Epithelial cell of proximal tubule (primary cell): ENCODE data around the gene ALKBH8. TPM values are rescaled to one million over a fixed set of nuclear protein-coding genes. Genes with fewer than 3 reads are reported as not detected.

Experiments used
- DNase-seq: peaks from one replicate; pipeline ENCODE4 v3.0.0-alpha.2; 2011; ENCODE audit warnings: low read depth
- H3K4me3 ChIP-seq: 2 replicates; pipeline ENCODE4 v1.5.1; 2011; ENCODE audit warnings: low read depth, mild to moderate bottlenecking, low read length
- CTCF ChIP-seq: conservative IDR thresholded peaks from 2 replicates; pipeline ENCODE4 v1.5.1; 2012; ENCODE audit warnings: low read depth, mild to moderate bottlenecking, low read length
- total RNA-seq: library from RNA; depleted of rRNA; stranded (reverse); fragments of >200 nt; gene quantifications from 2 replicates; pipeline ENCODE4 v1.2.3, GENCODE V29; 2015

Gene ALKBH8
- total RNA-seq, 1 donor from 2014 or later: 7.4 TPM

- DNase-seq: peak; percentile 55
- no peak for TF ChIP-seq CTCF
- H3K4me3 ChIP-seq: no peak overlapping the region
These were observed 72.4 kb downstream of the ALKBH8 start for GRCh38 chr11:107493117-107493516.

- no peak overlapping the region for H3K4me3 ChIP-seq
- no peak for DNase-seq
- TF ChIP-seq CTCF: no peak
These were observed 74.7 kb downstream of the ALKBH8 start for GRCh38 chr11:107490836-107491235.

DNA sequence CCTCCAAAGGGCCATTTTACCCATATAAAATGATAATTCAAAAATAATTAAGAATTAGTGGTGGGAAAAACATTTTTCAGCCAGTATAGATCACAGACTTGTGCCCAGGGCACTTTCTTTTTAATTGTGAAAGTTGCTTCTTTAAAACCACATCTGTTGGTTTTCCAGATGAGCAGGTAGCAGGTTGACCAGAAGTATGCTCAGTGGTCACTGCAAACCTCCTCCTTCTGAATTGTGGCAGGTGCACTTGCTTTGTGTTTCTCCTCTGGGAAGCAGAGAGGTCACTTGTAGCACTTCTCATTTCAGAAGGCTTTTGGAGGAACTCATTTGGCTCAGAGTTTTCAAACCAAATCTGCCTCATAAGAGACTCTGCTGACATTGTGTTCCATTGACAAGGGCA lies 83.3 kb downstream of the ALKBH8 start:
- TF ChIP-seq CTCF: no peak
- no peak for DNase-seq
- H3K4me3 ChIP-seq: no peak overlapping the region

GRCh38 chr11:107478922-107479321 lies 86.6 kb downstream of the ALKBH8 start:
- DNase-seq: no peak
- TF ChIP-seq CTCF: no peak
- no peak overlapping the region for H3K4me3 ChIP-seq

DNA sequence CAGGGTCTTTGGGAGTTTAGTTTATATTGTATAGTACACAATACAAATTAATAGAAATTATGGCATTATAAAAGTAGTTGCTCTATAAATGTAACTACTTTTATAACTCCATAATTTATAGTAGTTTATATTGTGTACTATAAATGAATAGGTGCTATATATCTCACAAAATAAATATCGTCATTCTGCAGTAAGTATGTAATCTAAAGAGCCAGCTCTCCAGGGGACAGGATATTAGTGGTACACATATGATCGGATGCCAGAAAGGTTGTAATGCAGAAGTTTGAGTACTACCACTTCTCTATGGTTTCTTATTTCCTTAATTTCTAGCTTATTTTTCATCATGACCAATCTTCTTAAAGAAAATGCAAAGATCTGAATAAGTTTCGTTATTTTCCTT lies 87.7 kb downstream of the ALKBH8 start:
- no peak overlapping the region for H3K4me3 ChIP-seq
- DNase-seq: no peak
- no peak for TF ChIP-seq CTCF

- no peak overlapping the region for H3K4me3 ChIP-seq
- no peak for TF ChIP-seq CTCF
- no peak for DNase-seq
These were observed 91.7 kb downstream of the ALKBH8 start for GRCh38 chr11:107473792-107474191.

GRCh38 chr11:107472966-107473365 lies 92.6 kb downstream of the ALKBH8 start:
- DNase-seq: no peak
- TF ChIP-seq CTCF: no peak
- no peak overlapping the region for H3K4me3 ChIP-seq
